ENCODE measurements around the gene RALBP1.

Gene RALBP1

DNA sequence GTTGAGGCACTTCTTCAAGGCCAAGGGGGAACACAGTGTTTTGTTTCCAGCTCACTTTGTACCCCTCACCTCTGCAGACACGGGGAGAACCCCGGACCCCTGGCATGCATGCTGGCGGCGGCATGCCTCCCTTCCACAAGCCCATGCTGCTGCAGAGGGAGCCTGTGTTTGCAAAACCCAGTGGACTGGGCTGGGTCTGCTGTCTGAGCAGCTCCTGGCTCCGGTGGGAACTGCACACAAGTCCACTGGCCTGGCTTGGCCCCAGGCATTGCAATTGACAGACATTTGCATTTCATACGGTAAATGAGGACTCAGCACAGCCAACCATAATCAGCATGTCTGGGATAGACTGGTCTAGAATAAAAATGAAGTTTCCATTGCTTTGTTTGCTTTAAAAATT is 62.4 kb downstream of the RALBP1 start:
- no peaks in the 10 kb centered on the region for H3K9me2 ChIP-seq (replicated peaks; ENCODE audit: insufficient read depth, low read length)
- H3K9ac ChIP-seq (ENCODE audit: low read length), result no peak overlapping the region
- H3K4me3 ChIP-seq (ENCODE audit: low read length), result no peak overlapping the region
- H3F3A ChIP-seq (ENCODE audit: insufficient read depth, low read length), result no peaks in the 10 kb centered on the region
- TF ChIP-seq, protein P1, sequence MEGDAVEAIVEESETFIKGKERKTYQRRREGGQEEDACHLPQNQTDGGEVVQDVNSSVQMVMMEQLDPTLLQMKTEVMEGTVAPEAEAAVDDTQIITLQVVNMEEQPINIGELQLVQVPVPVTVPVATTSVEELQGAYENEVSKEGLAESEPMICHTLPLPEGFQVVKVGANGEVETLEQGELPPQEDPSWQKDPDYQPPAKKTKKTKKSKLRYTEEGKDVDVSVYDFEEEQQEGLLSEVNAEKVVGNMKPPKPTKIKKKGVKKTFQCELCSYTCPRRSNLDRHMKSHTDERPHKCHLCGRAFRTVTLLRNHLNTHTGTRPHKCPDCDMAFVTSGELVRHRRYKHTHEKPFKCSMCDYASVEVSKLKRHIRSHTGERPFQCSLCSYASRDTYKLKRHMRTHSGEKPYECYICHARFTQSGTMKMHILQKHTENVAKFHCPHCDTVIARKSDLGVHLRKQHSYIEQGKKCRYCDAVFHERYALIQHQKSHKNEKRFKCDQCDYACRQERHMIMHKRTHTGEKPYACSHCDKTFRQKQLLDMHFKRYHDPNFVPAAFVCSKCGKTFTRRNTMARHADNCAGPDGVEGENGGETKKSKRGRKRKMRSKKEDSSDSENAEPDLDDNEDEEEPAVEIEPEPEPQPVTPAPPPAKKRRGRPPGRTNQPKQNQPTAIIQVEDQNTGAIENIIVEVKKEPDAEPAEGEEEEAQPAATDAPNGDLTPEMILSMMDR (IDR thresholded peaks at IDR 0.05; ENCODE audit: low read length), result no peak
- TF ChIP-seq EZH2 (optimal IDR thresholded peaks at IDR 0.05; ENCODE audit: low read depth, low read length) (no peak), EZH2phosphoT487 (IDR thresholded peaks at IDR 0.05; ENCODE audit: low read length) (no peak)
- no peak overlapping the region for H2AFZ ChIP-seq (ENCODE audit: low read length)
- H4K20me1 ChIP-seq (ENCODE audit: insufficient read depth, low read length), result no peaks in the 10 kb centered on the region
- DNase-seq, result no peak
- H3K4me2 ChIP-seq (ENCODE audit: low read depth, low read length), result no peak overlapping the region
- H3K36me3 ChIP-seq (replicated peaks; ENCODE audit: insufficient read depth, low read length), result 0 out of 2 replicates have a peak, but pooled peaks cover 2% of the 10 kb centered on the region
- no peak overlapping the region for H3K27ac ChIP-seq (ENCODE audit: low read length)
- no peaks in the 10 kb centered on the region for H3K4me1 ChIP-seq (ENCODE audit: low read length)
- H3K9me3 ChIP-seq (replicated peaks; ENCODE audit: insufficient read depth, low read length), result no peaks in the 10 kb centered on the region
- H3K27me3 ChIP-seq (replicated peaks; ENCODE audit: insufficient read depth, low read length), result no peaks in the 10 kb centered on the region
- no peaks in the 10 kb centered on the region for H3K79me2 ChIP-seq (ENCODE audit: low read length)

DNA sequence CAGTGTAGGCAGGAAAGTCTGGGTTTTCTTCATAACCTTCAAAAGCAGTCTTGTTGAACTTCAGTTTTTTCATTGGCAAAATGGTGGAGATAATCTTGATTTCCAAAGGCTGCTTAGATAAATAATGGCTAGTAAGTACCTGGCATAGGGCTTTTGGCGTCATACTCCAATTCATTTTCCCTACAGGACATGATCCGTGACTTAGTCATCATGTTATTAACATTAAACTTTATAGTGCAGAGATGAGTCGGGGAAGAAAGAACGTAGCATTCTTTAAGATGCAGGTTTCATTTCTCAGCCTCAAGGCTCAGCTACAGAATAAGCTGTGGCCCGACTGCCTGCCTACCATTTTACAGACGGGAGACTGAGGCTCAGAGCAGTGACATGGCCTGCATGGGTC is 64.0 kb downstream of the RALBP1 start:
- H3K9me3 ChIP-seq (replicated peaks; ENCODE audit: insufficient read depth, low read length), result no peaks in the 10 kb centered on the region
- H3K9me2 ChIP-seq (replicated peaks; ENCODE audit: insufficient read depth, low read length), result no peaks in the 10 kb centered on the region
- H3K36me3 ChIP-seq (replicated peaks; ENCODE audit: insufficient read depth, low read length), result 0 out of 2 replicates have a peak, but pooled peaks cover 2% of the 10 kb centered on the region
- H3K79me2 ChIP-seq (ENCODE audit: low read length), result no peaks in the 10 kb centered on the region
- no peak overlapping the region for H3K4me3 ChIP-seq (ENCODE audit: low read length)
- no peaks in the 10 kb centered on the region for H4K20me1 ChIP-seq (ENCODE audit: insufficient read depth, low read length)
- TF ChIP-seq EZH2 (optimal IDR thresholded peaks at IDR 0.05; ENCODE audit: low read depth, low read length), result no peak
- TF ChIP-seq, protein P1 (IDR thresholded peaks at IDR 0.05; ENCODE audit: low read length), result no peak
- no peak for TF ChIP-seq EZH2phosphoT487 (IDR thresholded peaks at IDR 0.05; ENCODE audit: low read length)
- DNase-seq, result no peak
- H3K9ac ChIP-seq (ENCODE audit: low read length), result no peak overlapping the region
- H3K27me3 ChIP-seq (replicated peaks; ENCODE audit: insufficient read depth, low read length), result no peaks in the 10 kb centered on the region
- H3F3A ChIP-seq (ENCODE audit: insufficient read depth, low read length), result no peaks in the 10 kb centered on the region
- H3K27ac ChIP-seq (ENCODE audit: low read length), result no peak overlapping the region
- no peak overlapping the region for H2AFZ ChIP-seq (ENCODE audit: low read length)
- H3K4me2 ChIP-seq (ENCODE audit: low read depth, low read length), result no peak overlapping the region
- no peaks in the 10 kb centered on the region for H3K4me1 ChIP-seq (ENCODE audit: low read length)

DNA sequence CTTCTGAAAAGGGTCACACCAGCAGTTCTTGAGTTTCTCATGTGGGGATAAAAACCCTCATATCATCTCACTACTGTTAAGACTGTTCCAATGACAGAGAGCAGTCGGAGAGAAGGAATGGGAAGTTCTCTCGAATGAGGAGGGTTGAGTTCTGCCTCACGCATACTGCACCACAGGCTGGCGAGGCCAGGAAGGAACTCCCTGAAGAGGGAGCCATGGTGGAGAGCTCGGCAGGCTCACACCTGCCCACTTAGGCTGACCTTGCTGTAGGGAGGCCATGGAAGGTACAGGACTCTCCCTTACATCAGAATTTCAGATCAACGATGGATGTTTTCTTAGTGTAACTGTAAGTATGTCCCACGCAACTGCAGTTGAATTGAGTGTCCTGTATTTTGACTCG is 64.6 kb downstream of the RALBP1 start:
- Histone ChIP-seq H3K4me1 (ENCODE audit: low read length) (no peaks in the 10 kb centered on the region), H3K27me3 (replicated peaks; ENCODE audit: insufficient read depth, low read length) (no peaks in the 10 kb centered on the region), H4K20me1 (ENCODE audit: insufficient read depth, low read length) (no peaks in the 10 kb centered on the region), H3K79me2 (ENCODE audit: low read length) (no peaks in the 10 kb centered on the region), H2AFZ (ENCODE audit: low read length) (no peak overlapping the region), H3K36me3 (replicated peaks; ENCODE audit: insufficient read depth, low read length) (0 out of 2 replicates have a peak, but pooled peaks cover 2% of the 10 kb centered on the region), H3K4me2 (ENCODE audit: low read depth, low read length) (no peak overlapping the region), H3K9ac (ENCODE audit: low read length) (no peak overlapping the region), H3K4me3 (ENCODE audit: low read length) (no peak overlapping the region), H3K9me2 (replicated peaks; ENCODE audit: insufficient read depth, low read length) (no peaks in the 10 kb centered on the region), H3F3A (ENCODE audit: insufficient read depth, low read length) (no peaks in the 10 kb centered on the region), H3K27ac (ENCODE audit: low read length) (no peak overlapping the region), H3K9me3 (replicated peaks; ENCODE audit: insufficient read depth, low read length) (no peaks in the 10 kb centered on the region)
- TF ChIP-seq, protein P1 (IDR thresholded peaks at IDR 0.05; ENCODE audit: low read length), result no peak
- TF ChIP-seq EZH2phosphoT487 (IDR thresholded peaks at IDR 0.05; ENCODE audit: low read length) (no peak), EZH2 (optimal IDR thresholded peaks at IDR 0.05; ENCODE audit: low read depth, low read length) (no peak)
- DNase-seq, result no peak

All from MM.1S (cell line).